Measurements from ENCODE around the gene MYO15B. TPM values are rescaled to one million over a fixed set of nuclear protein-coding genes. Genes with fewer than 3 reads are reported as not detected.

Gene MYO15B
- total and polyA plus RNA-seq, 8 donors, result 67.7 to 515 (median 150) TPM

GRCh38 chr17:75557075-75557851 is 30.3 kb upstream of the MYO15B start:
- Histone ChIP-seq H3K9me3 (no peaks in the 10 kb centered on the region), H3K4me3 (no peak overlapping the region), H3K4me1 (peaks cover 32 to 57% (median 54%) of the 10 kb centered on the region in 4 donors), H3K36me3 (peaks cover 0 to 34% (median 10%) of the 10 kb centered on the region in 4 donors), H3K27ac (peak overlapping the region; percentile 67 to 85 (median 79)), H3K27me3 (no peaks in the 10 kb centered on the region)
- TF ChIP-seq CTCF (IDR thresholded peaks at IDR 0.05) (no peak), POLR2AphosphoS5 (IDR thresholded peaks at IDR 0.05) (peak in 1 of 3 donors; percentile 53), POLR2A (IDR thresholded peaks at IDR 0.05) (no peak)
- WGBS, 5 donors, result 20 to 50% (median 23%) methylated on average over 10 to 15 of the region's 15 CpGs
- peak; percentile 95 for DNase-seq
- intact Hi-C loops (cut with DNase I; ENCODE audit: low total_unique reads), result no loop called here

- DNase-seq, result no peak
- Histone ChIP-seq H3K36me3 (peaks cover 4 to 42% (median 18%) of the 10 kb centered on the region in 4 donors), H3K27me3 (no peaks in the 10 kb centered on the region), H3K4me1 (peaks cover 32 to 51% (median 46%) of the 10 kb centered on the region in 4 donors), H3K9me3 (no peaks in the 10 kb centered on the region), H3K27ac (peak overlapping the region; percentile 67 to 85 (median 79)), H3K4me3 (peak overlapping the region in 1 of 4 donors; percentile 1)
- TF ChIP-seq POLR2A (IDR thresholded peaks at IDR 0.05) (no peak), CTCF (IDR thresholded peaks at IDR 0.05) (no peak), POLR2AphosphoS5 (IDR thresholded peaks at IDR 0.05) (no peak), EP300 (IDR thresholded peaks at IDR 0.05) (no peak)
- WGBS, 5 donors, result 37 to 62% (median 40%) methylated on average over 8 to 18 of the region's 18 CpGs
- intact Hi-C loops (cut with DNase I; ENCODE audit: low total_unique reads), result no loop called here
Observed at GRCh38 chr17:75557852-75558665, 29.5 kb upstream of the MYO15B start.

- peaks cover 11 to 50% (median 26%) of the 10 kb centered on the region in 4 donors for H3K36me3 ChIP-seq
- H3K9me3 ChIP-seq, result no peaks in the 10 kb centered on the region
- H3K27ac ChIP-seq, result peak overlapping the region; percentile 67 to 85 (median 79)
- 32 to 71% (median 51%) methylated on average over 22 to 34 of the region's 38 CpGs for WGBS, 5 donors
- peak in 1 of 2 donors; percentile 59 for DNase-seq
- peaks cover 32 to 46% (median 41%) of the 10 kb centered on the region in 4 donors for H3K4me1 ChIP-seq
- H3K4me3 ChIP-seq, result no peak overlapping the region
- intact Hi-C loops (cut with DNase I; ENCODE audit: low total_unique reads), result no loop called here
- no peaks in the 10 kb centered on the region for H3K27me3 ChIP-seq
- TF ChIP-seq POLR2AphosphoS5 (IDR thresholded peaks at IDR 0.05) (no peak), POLR2A (IDR thresholded peaks at IDR 0.05) (no peak), EP300 (IDR thresholded peaks at IDR 0.05) (no peak), CTCF (IDR thresholded peaks at IDR 0.05) (no peak)
Observed at GRCh38 chr17:75558666-75559530, 28.7 kb upstream of the MYO15B start.

Measured in stomach (tissue), 9 donors.